K562 (cell line): Measurements from ENCODE around the gene LRGUK. TPM values are rescaled to one million over a fixed set of nuclear protein-coding genes. Genes with fewer than 3 reads are reported as not detected.

Experiments used
- ATAC-seq: fragments of 200-7000 bp; cut with Tn5 transposase; 3 replicates; pipeline ENCODE4 v1.9.1; 2020; ENCODE audit warnings: moderate library complexity
- BruUV-seq: library from RNA; stranded (reverse); fragments of 400-500 nt; replicated peaks from 2 replicates; lab custom pipeline; 2021; lab: Mats Ljungman, UMichigan
- CTCF ChIA-PET: fragments of 300-600 bp; formaldehyde crosslinking; extraction: SDS; loops from one replicate; lab custom pipeline; 2021; ENCODE audit warnings: low intra/inter-chr PET ratio; lab: Yijun Ruan, JAX
- POLR2A ChIA-PET: fragments of 300-600, 350-650 bp; sonication (Branson Sonifier 250); formaldehyde crosslinking; extraction: SDS; loops from one replicate; lab custom pipeline; 2021; ENCODE audit warnings: antibody characterized with exemption, inconsistent platforms; lab: Yijun Ruan, JAX
- DNase-seq, 4 experiments: peaks; one replicate each; pipeline versions ENCODE4 v3.0.0 to v3.0.0-alpha.2; 2011 to 2018; ENCODE audit warnings: low spot score in 3 of 4, mixed read lengths in 3 of 4; ENCODE audit errors: extremely low read depth in 1 of 4
- FAIRE-seq: peaks from 2 replicates; lab custom pipeline; 2011; peaks lifted over from hg19 to GRCh38; lab: Jason Lieb, UNC
- H2AFZ ChIP-seq: 2 replicates; pipeline ENCODE4 v1.6.0; 2011; ENCODE audit warnings: low read depth, low read length, control low read depth, inconsistent platforms
- H3K27ac ChIP-seq: fragments of 200-600 bp; 3 replicates; pipeline ENCODE4 v1.8.0; 2011; ENCODE audit warnings: low read depth, mild to moderate bottlenecking, control low read depth, inconsistent platforms, low read length, moderate library complexity, mixed read lengths; ENCODE audit errors: extremely low read depth
- H3K27me3 ChIP-seq, 2 experiments: fragments of 300-600 bp in 1 of 2; 2 replicates in 1 of 2; 3 replicates in 1 of 2; pipeline versions ENCODE4 v1.6.0 to v1.8.0; 2011; ENCODE audit warnings: inconsistent platforms in 2 of 2, low read length in 2 of 2, mild to moderate bottlenecking in 1 of 2, mixed read lengths in 1 of 2, moderate library complexity in 1 of 2; ENCODE audit not compliant: control insufficient read depth in 2 of 2, insufficient read depth in 2 of 2
- H3K36me3 ChIP-seq: fragments of 300-600 bp; 3 replicates; pipeline ENCODE4 v1.8.0; 2011; ENCODE audit warnings: mild to moderate bottlenecking, low read length, inconsistent platforms; ENCODE audit not compliant: control insufficient read depth, insufficient read depth
- H3K4me1 ChIP-seq, 2 experiments: fragments of 200-600 bp in 1 of 2; replicated peaks in 1 of 2; 2 replicates in 1 of 2; 3 replicates in 1 of 2; pipeline versions ENCODE4 v1.5.1 to v1.8.0; 2011; ENCODE audit warnings: inconsistent platforms in 2 of 2, low read length in 2 of 2, mild to moderate bottlenecking in 1 of 2, mixed read lengths in 1 of 2, moderate library complexity in 1 of 2; ENCODE audit not compliant: control insufficient read depth in 2 of 2, insufficient read depth in 2 of 2
- H3K4me2 ChIP-seq: 2 replicates; pipeline ENCODE4 v1.6.1; 2011; ENCODE audit warnings: low read length, control low read depth, inconsistent platforms, mixed read lengths; ENCODE audit not compliant: insufficient read depth
- H3K4me3 ChIP-seq: fragments of 200-600 bp; sonication (generic), shearing (Covaris generic); 2 replicates; pipeline ENCODE4 v1.5.1; 2016; ENCODE audit warnings: control low read depth, inconsistent platforms
- H3K79me2 ChIP-seq: fragments of 200-600 bp; 3 replicates; pipeline ENCODE4 v1.8.0; 2011; ENCODE audit warnings: low read length, inconsistent platforms; ENCODE audit not compliant: control insufficient read depth, insufficient read depth
- H3K9ac ChIP-seq, 2 experiments: 2 replicates each; pipeline versions ENCODE4 v1.6.0 to v1.6.1; 2011; ENCODE audit warnings: low read depth in 2 of 2, low read length in 2 of 2, control low read depth in 1 of 2, inconsistent platforms in 1 of 2, mild to moderate bottlenecking in 1 of 2, mixed read lengths in 1 of 2; ENCODE audit not compliant: insufficient read depth in 1 of 2
- H3K9me1 ChIP-seq: one replicate; pipeline ENCODE4 v1.6.0; 2011; ENCODE audit warnings: inconsistent platforms, mild to moderate bottlenecking, low read length, moderate library complexity; ENCODE audit not compliant: control insufficient read depth, insufficient read depth
- H3K9me3 ChIP-seq: replicated peaks from 2 replicates; pipeline ENCODE4 v1.5.1; 2011; ENCODE audit warnings: low read depth, low read length, inconsistent platforms; ENCODE audit not compliant: control insufficient read depth, insufficient read depth
- H4K20me1 ChIP-seq: replicated peaks from 2 replicates; pipeline ENCODE4 v1.6.1; 2011; ENCODE audit warnings: low read length, inconsistent platforms, mixed read lengths; ENCODE audit not compliant: control insufficient read depth, insufficient read depth
- ELF4 ChIP-seq: fragments of 450-650 bp; formaldehyde crosslinking; IDR thresholded peaks from 2 replicates; pipeline ENCODE4 v1.4.0; 2022; ENCODE audit warnings: missing genetic modification characterization
- HCFC1 ChIP-seq: IDR thresholded peaks from 2 replicates; pipeline ENCODE4 v1.6.1; 2012; ENCODE audit warnings: low read depth, low read length, improper control_type of control experiment
- IRF1 ChIP-seq: sonication (generic); formaldehyde crosslinking; IDR thresholded peaks from 2 replicates; pipeline ENCODE4 v1.8.0; 2022; ENCODE audit warnings: missing genetic modification reagents, mild to moderate bottlenecking, borderline replicate concordance
- MXD1 ChIP-seq: fragments of 250-450 bp; sonication (Bioruptor Pico); IDR thresholded peaks from 2 replicates; pipeline ENCODE4 v1.8.0; 2021; ENCODE audit warnings: borderline replicate concordance, mild to moderate bottlenecking, moderate library complexity; ENCODE audit not compliant: poor library complexity, severe bottlenecking
- NELFE ChIP-seq: IDR thresholded peaks from 2 replicates; pipeline ENCODE4 v1.6.1; 2011; ENCODE audit warnings: mild to moderate bottlenecking; ENCODE audit not compliant: insufficient read depth, insufficient read length
- NR2C1 ChIP-seq, 2 experiments: fragments of 450-650 bp; IDR thresholded peaks; 2 replicates each; pipeline ENCODE4 v1.6.1; 2017; ENCODE audit warnings: mild to moderate bottlenecking in 2 of 2, antibody characterized with exemption in 1 of 2, inconsistent platforms in 1 of 2, missing compliant biosample characterization in 1 of 2, missing genetic modification characterization in 1 of 2
- POU5F1 ChIP-seq: fragments of 150-350 bp; IDR thresholded peaks from 2 replicates; pipeline ENCODE4 v1.6.1; 2014; ENCODE audit warnings: borderline replicate concordance, low read length, low read depth, mild to moderate bottlenecking; ENCODE audit not compliant: partially characterized antibody
- SRSF1 ChIP-seq: fragments of 200-400 bp; formaldehyde crosslinking; IDR thresholded peaks from 2 replicates; pipeline ENCODE4 v1.6.1; 2017; ENCODE audit warnings: mild to moderate bottlenecking, low read depth, low read length, moderate library complexity
- ZNF318 ChIP-seq, 2 experiments: fragments of 450-650 bp; IDR thresholded peaks; 2 replicates each; pipeline ENCODE4 v1.6.1; 2016; ENCODE audit warnings: mild to moderate bottlenecking in 2 of 2, borderline replicate concordance in 1 of 2, low read depth in 1 of 2, moderate library complexity in 1 of 2
- ZNF41 ChIP-seq: fragments of 250-450 bp; sonication (Bioruptor Pico); conservative IDR thresholded peaks from 2 replicates; pipeline ENCODE4 v1.4.0; 2020; ENCODE audit warnings: mild to moderate bottlenecking
- ZNF764 ChIP-seq: fragments of 250-450 bp; sonication (Bioruptor Pico); IDR thresholded peaks from 2 replicates; pipeline ENCODE4 v1.4.0; 2020; ENCODE audit warnings: low read depth, mild to moderate bottlenecking, moderate library complexity
- in situ Hi-C: fragments of 300-500 bp; cut with MboI; formaldehyde crosslinking; loops from 4 replicates; pipeline ENCODE4 v1.15.0; 2018; ENCODE audit warnings: inconsistent platforms, mixed read lengths
- intact Hi-C: fragments of 100-400 bp; cut with micrococcal nuclease; formaldehyde crosslinking; loops from 2 replicates; pipeline ENCODE4 v1.14.2; 2022
- polyA plus RNA-seq, 8 experiments: library from polyadenylated mRNA; depleted of rRNA in 4 of 8; stranded (reverse) in 5 of 8; unstranded in 3 of 8; fragments of >200 nt; fragmentation: Nextera tagmentation in 2 of 8; fragmentation: Illumina TruSeq in 1 of 8; extraction: Ambion mirVana in 2 of 8; extraction: Trizol in 1 of 8; gene quantifications; 2 replicates each; pipeline versions ENCODE4 v1.2.1 to v1.2.3, GENCODE V29; 2011 to 2014; ENCODE audit warnings: inconsistent platforms in 1 of 8, missing spikeins in 1 of 8
- total RNA-seq, 7 experiments: library from RNA; depleted of rRNA in 6 of 7; stranded (reverse); fragments of >200 nt in 6 of 7; fragmentation: Illumina TruSeq in 2 of 7; extraction: Trizol in 2 of 7; gene quantifications; 2 replicates each; pipeline versions ENCODE4 v1.2.1 to v1.2.3, GENCODE V29; 2011 to 2021; ENCODE audit warnings: low replicate concordance in 1 of 7

The LRGUK gene
- total and polyA plus RNA-seq, 9 of the 15 experiments (the other 6 are each of a cell fraction or from before 2014, with no cell fraction given), result 0.04 to 0.33 (median 0.18) TPM

GRCh38 chr7:134188311-134188710 lies 61.2 kb downstream of the LRGUK start (continued):
- TF ChIP-seq ZNF318 (IDR thresholded peaks at IDR 0.05; ENCODE audit: borderline replicate concordance in 1 of 2, low read depth in 1 of 2), result no peak
- TF ChIP-seq, all 486 proteins: peak for 1

GRCh38 chr7:134189559-134189958 lies 62.4 kb downstream of the LRGUK start:
- Histone ChIP-seq H3K79me2 (no peaks in the 10 kb centered on the region), H3K4me1 (peaks cover 0 to 8% of the 10 kb centered on the region in 2 experiments; a peak in 3 of 5 replicates), H3K4me2 (no peak overlapping the region), H3K27me3 (no peaks in the 10 kb centered on the region), H3K9me3 (no peaks in the 10 kb centered on the region), H4K20me1 (no peaks in the 10 kb centered on the region), H2AFZ (no peak overlapping the region), H3K36me3 (no peaks in the 10 kb centered on the region), H3K4me3 (no peak overlapping the region), H3K9me1 (no peaks in the 10 kb centered on the region), H3K9ac (no peak overlapping the region), H3K27ac (no peak overlapping the region)
- ATAC-seq (no peak), FAIRE-seq (no peak), DNase-seq (no peak)
- BruUV-seq, result no TSS peak
- CTCF ChIA-PET, result no interaction called here
- in situ Hi-C loops (no loop called here), intact Hi-C loops (no loop called here)
- POLR2A ChIA-PET, result interaction anchor here (0.6 kb wide), 1 partner anchor 567 kb away, joined by 3 read pairs; no protein-coding TSS in a partner anchor
- no peak for TF ChIP-seq HCFC1
- TF ChIP-seq ZNF764 (CRISPR knock-in tag), result no peak
- no peak for TF ChIP-seq ZNF41
- TF ChIP-seq SRSF1, result no peak
- no peak for TF ChIP-seq NELFE
- no peak for TF ChIP-seq NR2C1 (IDR thresholded peaks at IDR 0.05)
- TF ChIP-seq NR2C1 (tag; IDR thresholded peaks at IDR 0.05), result no peak
- TF ChIP-seq IRF1, result no peak
- TF ChIP-seq POU5F1, result no peak
- no peak for TF ChIP-seq MXD1 (CRISPR knock-in tag)
- TF ChIP-seq ELF4, result no peak
